HG02840 (cell line): ENCODE measurements around the gene EEA1.
"Not testable (repeated sequence)": the region's sequence is repeated elsewhere in the genome, so short reads cannot be mapped to it uniquely, and the experiment has no call there.

Experiments
- ATAC-seq: cut with Tn5 transposase; IDR thresholded peaks from one replicate; pipeline ENCODE4 v1.9.1; 2021; ENCODE audit warnings: mild to moderate bottlenecking, moderate library complexity, moderate number of reproducible peaks; ENCODE audit not compliant: unreplicated experiment, low FRiP score

Gene EEA1

GRCh38 chr12:92759634-92760268 is 169.3 kb downstream of the EEA1 start:
- ATAC-seq, result no peak

GRCh38 chr12:92757597-92758121 is 171.4 kb downstream of the EEA1 start:
- ATAC-seq, result no peak

GRCh38 chr12:92756898-92757596 is 172.0 kb downstream of the EEA1 start:
- no peak for ATAC-seq

GRCh38 chr12:92753976-92754885 is 174.9 kb downstream of the EEA1 start:
- no peak for ATAC-seq

- not testable (repeated sequence) for ATAC-seq
Observed at GRCh38 chr12:92749691-92750090, 179.4 kb downstream of the EEA1 start.

- no peak for ATAC-seq
Observed at GRCh38 chr12:92747151-92747550, 181.9 kb downstream of the EEA1 start.

GRCh38 chr12:92745856-92746550 is 183.1 kb downstream of the EEA1 start:
- no peak for ATAC-seq

- ATAC-seq, result no peak
Observed at GRCh38 chr12:92743026-92743425, 186.1 kb downstream of the EEA1 start.

- no peak for ATAC-seq
Observed at GRCh38 chr12:92740411-92740810, 188.7 kb downstream of the EEA1 start.

- ATAC-seq, result no peak
Observed at GRCh38 chr12:92739113-92739512, 190.0 kb downstream of the EEA1 start.

GRCh38 chr12:92737855-92738850 is 190.9 kb downstream of the EEA1 start:
- ATAC-seq, result no peak

GRCh38 chr12:92736605-92737004 is 192.5 kb downstream of the EEA1 start:
- no peak for ATAC-seq

- ATAC-seq, result no peak
Observed at GRCh38 chr12:92735131-92735721, 193.9 kb downstream of the EEA1 start.

GRCh38 chr12:92733661-92734060 is 195.4 kb downstream of the EEA1 start:
- no peak for ATAC-seq

- ATAC-seq, result no peak
Observed at GRCh38 chr12:92733181-92733580, 195.9 kb downstream of the EEA1 start.

- no peak for ATAC-seq
Observed at GRCh38 chr12:92732716-92733115, 196.4 kb downstream of the EEA1 start.

GRCh38 chr12:92732216-92732615 is 196.9 kb downstream of the EEA1 start:
- no peak for ATAC-seq

- no peak for ATAC-seq
Observed at GRCh38 chr12:92730758-92731157, 198.3 kb downstream of the EEA1 start.

GRCh38 chr12:92729773-92730305 is 199.3 kb downstream of the EEA1 start:
- ATAC-seq, result no peak
